Activated naive CD4-positive, alpha-beta T cell treated with anti-CD3 and anti-CD28 coated beads, Interleukin-2, amount 50 U/mL, for 16 hours (primary cell): Measurements from ENCODE around the gene APBB2.

Experiments
- DNase-seq: peaks from one replicate; pipeline ENCODE4 v3.0.0-alpha.2; 2020

APBB2 gene

DNA sequence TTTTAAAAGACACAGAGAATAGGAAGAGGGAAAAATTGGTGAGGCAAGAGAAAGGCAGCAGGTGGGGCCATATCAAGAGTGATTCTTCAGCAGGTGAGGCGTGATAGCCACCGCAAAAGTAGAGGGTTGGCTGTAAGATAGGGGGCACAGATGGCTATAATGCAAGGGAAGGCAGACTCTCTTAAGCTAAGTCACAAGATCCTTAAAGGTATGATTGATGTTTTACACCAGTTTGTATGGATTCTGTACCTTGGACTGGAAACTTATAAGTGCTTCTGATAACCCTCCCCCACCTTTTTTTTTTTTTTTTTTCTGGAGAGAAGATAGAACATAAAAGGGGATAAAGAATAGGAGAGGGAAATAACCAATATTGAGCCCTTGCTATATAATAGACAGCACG is 424.6 kb downstream of the APBB2 start:
- DNase-seq = no peak

DNA sequence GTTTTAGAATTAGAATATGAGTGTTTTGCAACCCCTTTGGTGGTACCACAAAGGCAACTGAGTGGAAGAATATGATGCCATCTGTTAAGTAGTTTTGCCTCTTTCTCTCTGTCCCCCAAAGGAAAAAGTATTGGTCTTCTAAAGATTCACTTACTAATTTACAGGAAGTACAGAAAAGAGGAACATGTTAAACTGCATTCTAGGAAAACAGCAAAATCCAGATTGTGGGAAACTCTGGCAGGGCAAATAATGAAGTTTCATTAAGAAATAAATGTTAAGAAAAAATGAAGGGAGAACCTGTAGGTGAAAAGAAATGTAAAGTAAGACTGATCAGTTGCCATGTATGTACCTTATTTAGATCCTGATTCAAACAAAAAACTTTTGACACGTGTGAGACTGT is 425.3 kb downstream of the APBB2 start:
- no peak for DNase-seq

DNA sequence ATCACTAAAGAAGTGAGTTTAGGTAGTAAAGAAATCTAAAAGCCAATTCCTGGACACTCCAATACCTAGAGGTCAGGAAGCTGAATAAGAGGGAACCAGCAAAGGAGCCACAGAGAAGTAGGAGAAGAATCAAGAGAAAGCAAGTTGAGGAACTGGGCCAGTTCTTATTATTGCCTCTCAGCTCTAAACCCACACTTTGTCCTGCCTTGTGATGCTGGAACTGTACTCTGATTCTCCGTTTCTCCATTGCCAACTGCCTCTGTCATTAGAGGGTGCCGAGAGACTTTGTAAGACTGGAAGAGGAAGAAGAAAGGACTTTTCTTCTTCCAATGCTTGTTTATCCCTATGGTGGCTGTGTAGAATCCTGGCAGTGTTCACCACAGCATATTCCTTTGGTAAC is 426.0 kb downstream of the APBB2 start:
- DNase-seq = no peak

DNA sequence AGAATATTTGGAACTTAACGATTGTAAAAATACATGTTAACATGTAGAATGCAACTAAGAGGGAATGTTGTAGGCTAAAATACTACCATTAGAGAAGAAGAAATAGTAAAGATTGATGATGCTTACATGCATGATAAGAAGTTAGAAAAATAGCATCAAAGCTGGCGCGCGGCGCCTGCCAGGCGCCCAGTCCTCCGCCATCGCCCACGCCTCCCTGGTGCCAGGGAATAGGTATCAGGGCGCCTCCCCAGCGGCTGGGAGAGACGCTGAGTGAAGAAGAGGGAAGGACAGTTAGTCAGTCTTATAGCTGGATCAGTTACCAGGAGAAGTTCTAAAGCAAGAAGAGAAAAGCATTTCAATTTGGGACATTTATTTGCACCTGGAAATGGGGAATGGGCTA is 428.6 kb downstream of the APBB2 start:
- no peak for DNase-seq

DNA sequence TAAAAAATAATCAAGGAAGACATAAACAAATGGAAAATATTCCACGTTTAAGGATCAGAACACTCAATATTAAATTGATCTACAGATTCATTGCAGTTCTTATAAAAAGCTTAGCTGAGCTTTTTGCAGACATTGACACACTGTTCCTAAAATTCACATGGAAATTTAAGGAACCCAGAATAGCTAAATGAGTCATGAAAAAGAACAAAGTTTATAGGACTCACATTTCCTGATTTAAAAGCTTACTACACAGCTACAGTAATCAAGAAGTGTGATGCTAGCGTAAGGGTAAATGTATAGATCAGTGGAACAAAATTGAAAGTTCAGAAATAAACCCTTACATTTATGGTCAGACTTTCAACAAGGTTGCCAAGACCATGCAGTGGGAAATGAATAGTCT is 431.5 kb downstream of the APBB2 start:
- DNase-seq = no peak

DNA sequence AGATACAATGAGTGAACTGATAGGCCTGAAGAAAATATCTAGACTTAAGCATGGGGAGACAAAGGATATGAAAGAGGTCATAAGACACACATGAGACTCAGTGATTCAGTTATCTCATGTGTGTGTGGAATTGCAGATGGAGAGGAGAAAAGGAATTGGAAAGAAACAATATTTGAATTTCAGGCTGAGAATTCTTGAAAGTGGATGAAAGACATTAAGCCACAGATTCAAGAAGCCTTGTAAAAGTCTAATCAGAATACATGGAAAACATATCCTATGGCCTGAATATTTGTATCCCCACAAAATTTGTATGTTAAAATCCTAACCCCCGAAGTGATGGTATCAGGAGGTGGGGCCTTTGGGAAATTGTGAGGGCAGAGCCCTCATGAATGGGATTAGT is 436.3 kb downstream of the APBB2 start:
- DNase-seq = no peak

DNA sequence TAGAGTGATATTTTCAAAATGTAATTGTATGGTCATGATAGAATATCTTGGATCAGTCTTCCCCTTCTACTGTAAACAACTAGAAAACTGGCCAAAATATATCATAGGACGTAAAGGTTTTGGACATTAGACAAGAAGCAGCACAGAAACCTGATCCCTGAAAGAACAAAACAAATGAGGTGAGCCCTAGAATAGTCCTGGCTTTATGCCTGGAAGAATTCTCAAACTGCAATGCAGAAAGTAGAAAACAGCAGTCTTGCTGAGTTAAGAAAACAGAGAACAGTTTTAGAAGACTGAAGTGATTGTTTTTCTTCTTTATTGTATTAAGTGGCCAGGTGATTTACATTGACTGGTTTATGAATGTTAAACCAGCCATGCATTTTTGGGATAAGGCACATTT is 445.1 kb downstream of the APBB2 start:
- DNase-seq = no peak

DNA sequence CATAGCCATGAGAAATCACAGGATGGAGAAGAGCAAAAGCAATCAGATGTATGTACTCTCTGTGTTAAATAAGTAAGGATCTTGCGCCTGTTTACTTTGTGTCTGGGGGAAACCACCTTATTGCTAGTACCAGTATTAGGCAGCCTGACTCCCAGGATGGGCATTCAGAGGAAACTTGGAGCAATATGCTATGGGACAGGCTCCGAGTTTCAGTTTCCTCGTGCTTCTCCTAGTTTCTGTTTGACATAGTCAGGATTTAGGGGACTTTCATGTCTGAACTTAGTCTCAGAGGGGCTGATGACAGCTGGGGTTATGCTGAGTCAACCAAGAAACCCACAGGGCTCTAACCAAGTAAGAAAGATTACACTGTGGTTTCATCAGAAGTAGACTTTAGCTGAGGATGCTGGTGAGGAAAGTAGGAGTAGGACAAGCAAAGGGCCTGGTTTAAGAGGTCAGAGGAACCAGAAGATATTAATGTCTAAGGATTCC is 451.1 kb downstream of the APBB2 start:
- DNase-seq = peak; percentile 17
